Hepatocyte (in vitro differentiated cells): ENCODE measurements around the gene FANCB.

ENCODE experiments used
- EZH2 ChIP-seq: fragments of 200-600 bp; sonication (generic); IDR thresholded peaks from 2 replicates; pipeline ENCODE4 v1.6.1; 2016; ENCODE audit warnings: antibody characterized with exemption, mild to moderate bottlenecking, borderline replicate concordance
- EZH2phosphoT487 ChIP-seq: fragments of 200-600 bp; sonication (generic); IDR thresholded peaks from one replicate; pipeline ENCODE4 v1.6.1; 2018; ENCODE audit warnings: antibody characterized with exemption, mild to moderate bottlenecking, low read depth, moderate library complexity; ENCODE audit not compliant: unreplicated experiment, severe bottlenecking
- TF ChIP-seq, protein P1 (sequence below): fragments of 200-600 bp; sonication (generic); IDR thresholded peaks from 2 replicates; pipeline ENCODE4 v1.5.1; 2016; ENCODE audit warnings: antibody characterized with exemption, mild to moderate bottlenecking; ENCODE audit not compliant: poor library complexity

- TF ChIP-seq, protein P1, sequence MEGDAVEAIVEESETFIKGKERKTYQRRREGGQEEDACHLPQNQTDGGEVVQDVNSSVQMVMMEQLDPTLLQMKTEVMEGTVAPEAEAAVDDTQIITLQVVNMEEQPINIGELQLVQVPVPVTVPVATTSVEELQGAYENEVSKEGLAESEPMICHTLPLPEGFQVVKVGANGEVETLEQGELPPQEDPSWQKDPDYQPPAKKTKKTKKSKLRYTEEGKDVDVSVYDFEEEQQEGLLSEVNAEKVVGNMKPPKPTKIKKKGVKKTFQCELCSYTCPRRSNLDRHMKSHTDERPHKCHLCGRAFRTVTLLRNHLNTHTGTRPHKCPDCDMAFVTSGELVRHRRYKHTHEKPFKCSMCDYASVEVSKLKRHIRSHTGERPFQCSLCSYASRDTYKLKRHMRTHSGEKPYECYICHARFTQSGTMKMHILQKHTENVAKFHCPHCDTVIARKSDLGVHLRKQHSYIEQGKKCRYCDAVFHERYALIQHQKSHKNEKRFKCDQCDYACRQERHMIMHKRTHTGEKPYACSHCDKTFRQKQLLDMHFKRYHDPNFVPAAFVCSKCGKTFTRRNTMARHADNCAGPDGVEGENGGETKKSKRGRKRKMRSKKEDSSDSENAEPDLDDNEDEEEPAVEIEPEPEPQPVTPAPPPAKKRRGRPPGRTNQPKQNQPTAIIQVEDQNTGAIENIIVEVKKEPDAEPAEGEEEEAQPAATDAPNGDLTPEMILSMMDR = no peak
- TF ChIP-seq EZH2 (no peak), EZH2phosphoT487 (no peak)
Observed at GRCh38 chrX:14837155-14837554, 35.7 kb downstream of the FANCB start.
